HG02884 (cell line): ENCODE measurements around the gene PDHX.
A peak's percentile ranks its signal among the peaks of the same experiment; 100 is the strongest.
"Not testable (repeated sequence)": the region's sequence is repeated elsewhere in the genome, so short reads cannot be mapped to it uniquely, and the experiment has no call there.

Source experiments
- ATAC-seq: cut with Tn5 transposase; IDR thresholded peaks from one replicate; pipeline ENCODE4 v1.9.1; 2021; ENCODE audit warnings: mild to moderate bottlenecking, moderate library complexity; ENCODE audit not compliant: unreplicated experiment

Gene PDHX

DNA sequence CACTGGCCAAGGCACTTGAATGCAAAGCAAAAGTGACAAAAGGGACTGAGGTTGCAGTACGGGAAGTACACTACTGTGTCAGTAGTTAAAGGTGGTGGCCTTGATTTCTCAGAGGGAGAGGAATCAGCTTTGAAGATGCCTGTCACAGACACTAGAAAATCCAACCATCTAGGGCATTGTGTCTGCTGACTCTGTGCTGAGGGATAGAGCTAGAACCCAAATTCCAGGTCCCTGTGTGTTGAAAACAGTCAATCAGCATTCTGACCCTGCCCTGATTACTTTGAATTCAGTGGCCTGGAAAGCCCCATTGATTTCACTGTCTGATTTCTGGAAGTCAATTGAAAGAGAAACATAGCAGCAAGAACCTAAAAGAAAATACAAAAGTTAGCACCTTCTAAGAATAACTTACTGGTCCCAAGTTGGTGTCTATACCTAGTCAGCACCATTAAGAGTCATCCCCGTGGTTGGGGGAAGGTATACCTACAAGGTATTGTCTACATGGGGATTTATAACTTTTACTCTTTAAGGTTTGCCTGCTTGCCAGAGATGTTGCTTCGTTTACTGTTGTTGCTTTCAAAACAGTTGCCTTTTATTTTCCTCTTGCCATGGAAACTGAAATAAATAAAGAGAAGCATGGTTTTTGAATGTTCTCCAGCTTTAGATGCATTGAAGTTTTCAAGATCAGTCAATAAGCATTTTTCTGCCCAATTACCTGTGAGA is 97.3 kb downstream of the PDHX start:
- peak; percentile 45 for ATAC-seq

DNA sequence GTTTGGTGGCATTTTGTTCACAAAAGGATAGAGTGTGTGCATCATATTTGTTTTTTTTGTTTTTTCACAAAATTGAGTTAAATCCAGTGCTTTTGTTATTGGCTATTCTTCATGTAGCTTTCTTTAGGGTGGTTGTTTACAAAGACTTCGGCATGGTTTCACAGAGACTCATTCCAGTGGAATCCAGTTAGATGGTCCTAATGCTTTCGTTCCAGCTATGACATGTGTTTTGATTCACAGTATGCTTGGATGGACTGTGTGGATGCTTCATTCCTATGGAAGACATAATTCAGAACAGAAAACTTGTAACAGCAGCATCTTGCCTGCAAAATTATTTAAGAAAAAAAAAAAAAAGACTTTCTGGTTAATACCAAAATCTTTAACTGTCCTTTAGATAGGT is 97.9 kb downstream of the PDHX start:
- no peak for ATAC-seq

DNA sequence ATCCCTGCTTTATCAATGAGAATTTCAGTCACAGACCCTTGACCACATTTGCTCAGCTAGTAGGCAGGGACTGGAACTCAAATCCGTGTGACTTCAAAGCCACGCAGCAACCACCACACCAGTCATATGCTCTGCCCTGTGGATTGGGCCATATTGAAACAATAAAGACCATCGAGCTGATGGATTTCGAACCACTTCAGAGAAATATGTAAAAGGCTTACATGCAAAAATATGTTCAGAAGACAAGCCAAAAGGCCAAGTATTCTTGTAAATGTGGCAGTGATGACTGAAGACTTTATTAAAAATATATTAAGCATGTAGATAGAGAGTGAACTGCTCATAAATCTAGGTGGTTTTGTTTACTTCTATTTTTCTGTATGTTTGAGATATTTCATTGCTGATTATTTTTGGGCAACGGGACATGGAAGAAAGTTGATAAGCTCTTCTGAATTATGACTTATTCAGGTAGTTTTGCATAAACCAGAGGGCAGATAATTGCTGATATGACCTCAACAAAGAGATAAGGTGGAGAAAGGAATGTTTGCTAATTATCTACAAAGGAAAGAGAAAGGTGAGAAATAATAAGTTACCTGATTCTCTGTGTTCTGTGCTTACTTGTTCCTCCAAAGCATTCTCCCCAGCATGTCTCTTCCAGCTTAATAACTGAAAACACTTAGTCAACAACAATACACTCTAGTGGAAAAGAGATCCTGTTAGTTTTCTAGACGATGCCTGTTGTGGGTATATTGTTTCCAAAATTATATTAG is 99.4 kb downstream of the PDHX start:
- no peak for ATAC-seq

DNA sequence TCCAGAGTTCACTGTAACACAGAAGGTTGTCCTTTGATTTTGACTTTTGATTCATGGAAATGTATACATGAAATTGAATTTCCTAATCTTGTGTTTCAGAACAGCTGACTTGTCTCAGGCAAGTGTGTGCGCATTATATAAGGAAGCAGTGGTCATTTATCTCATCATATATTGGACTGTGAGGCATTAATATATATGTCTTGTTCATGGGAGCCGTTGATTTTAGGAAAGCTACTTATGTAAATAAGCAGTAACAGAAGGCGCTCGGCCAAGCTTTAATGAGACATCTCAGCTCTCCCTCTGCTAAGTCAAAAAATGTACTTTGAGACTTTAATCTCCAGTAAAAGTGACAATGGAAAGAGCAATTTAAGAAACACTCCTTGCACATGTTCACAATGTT is 100.5 kb downstream of the PDHX start:
- ATAC-seq, result no peak

DNA sequence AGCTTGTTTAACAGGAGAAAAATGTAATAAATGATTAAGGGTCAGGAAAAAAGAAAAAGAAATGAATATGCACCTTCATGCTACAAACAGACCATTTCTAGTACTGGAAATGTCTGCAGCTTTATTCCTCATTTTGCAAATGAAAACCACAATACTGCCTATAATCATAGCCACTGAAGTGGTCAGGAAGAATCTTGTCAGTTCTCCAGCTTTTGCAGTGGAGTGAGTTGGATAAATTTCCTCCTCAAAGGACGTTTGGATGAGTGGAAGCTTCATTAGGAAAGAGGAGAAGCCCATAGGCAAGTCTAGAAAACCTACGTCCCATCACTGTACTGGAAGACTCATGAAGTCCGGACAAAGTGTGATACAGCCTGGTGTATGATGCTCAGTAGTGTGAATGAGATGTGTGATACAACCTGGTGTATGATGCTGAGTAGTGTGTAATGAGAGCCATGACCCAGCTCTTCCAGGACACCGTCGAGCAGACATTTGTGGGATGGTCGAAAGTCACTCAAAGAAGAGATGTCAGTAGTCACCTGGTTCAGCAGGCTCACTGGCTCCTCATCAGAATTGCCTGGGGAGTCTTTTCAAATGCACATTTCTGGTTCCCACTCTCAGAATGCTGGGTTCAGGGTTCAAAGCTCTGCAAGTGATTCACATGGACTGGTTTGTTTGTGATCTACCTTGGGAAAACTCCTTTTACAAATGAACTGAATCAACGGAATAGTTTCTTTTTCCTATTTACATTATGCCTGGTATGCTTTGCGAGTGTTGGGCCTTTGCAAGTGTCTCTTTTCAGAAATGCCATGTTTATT is 101.3 kb downstream of the PDHX start:
- ATAC-seq, result no peak

DNA sequence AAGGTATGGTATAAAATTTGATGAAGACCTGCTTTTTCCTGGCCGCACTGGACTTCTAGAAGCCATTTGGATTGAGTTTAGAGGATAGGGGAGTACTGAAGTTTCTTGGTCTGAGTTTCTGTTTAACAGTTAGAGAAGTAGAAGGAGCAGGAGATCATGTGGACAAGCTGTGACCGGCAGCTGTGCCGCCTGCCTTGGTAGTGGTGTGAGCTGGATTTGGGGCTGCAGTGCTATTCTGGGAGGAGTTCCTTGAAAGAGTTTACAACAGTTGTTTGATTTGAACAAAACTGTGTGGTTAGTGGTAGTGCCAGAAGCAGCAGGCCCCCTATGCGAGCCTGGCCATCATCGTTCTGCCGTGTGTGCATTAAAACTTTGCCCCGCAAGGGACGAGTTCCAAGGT is 105.2 kb downstream of the PDHX start:
- ATAC-seq, result no peak

DNA sequence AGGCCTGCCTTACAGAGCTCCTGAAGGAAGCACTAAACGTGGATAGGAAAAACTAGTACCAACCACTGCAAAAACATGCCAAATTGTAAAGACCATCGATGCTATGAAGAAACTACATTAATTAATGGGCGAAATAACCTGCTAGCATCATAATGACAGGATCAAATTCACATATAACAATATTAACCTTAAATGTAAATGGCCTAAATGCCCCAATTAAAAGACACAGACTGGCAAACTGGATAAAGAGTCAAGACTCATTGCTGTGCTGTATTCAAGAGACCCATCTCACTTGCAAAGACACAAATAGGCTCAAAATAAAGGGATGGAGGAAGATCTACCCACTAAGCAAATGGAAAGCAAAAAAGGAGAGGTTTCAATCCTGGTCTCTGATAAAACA is 107.5 kb downstream of the PDHX start:
- not testable (repeated sequence) for ATAC-seq

DNA sequence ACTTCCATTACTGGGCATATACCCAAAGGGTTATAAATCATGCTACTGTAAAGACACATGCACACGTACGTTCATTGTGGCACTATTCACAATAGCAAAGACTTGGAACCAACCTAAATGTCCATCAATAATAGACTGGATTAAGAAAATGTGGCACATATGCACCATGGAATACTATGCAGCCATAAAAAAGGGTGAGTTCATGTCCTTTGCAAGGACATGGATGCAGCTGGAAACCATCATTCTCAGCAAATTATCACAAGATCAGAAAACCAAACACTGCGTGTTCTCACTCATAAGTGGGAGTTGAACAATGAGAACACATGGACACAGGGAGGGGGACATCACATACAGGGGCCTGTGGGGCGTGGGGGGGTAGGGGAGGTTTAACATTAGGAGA is 111.6 kb downstream of the PDHX start:
- ATAC-seq, result not testable (repeated sequence)

DNA sequence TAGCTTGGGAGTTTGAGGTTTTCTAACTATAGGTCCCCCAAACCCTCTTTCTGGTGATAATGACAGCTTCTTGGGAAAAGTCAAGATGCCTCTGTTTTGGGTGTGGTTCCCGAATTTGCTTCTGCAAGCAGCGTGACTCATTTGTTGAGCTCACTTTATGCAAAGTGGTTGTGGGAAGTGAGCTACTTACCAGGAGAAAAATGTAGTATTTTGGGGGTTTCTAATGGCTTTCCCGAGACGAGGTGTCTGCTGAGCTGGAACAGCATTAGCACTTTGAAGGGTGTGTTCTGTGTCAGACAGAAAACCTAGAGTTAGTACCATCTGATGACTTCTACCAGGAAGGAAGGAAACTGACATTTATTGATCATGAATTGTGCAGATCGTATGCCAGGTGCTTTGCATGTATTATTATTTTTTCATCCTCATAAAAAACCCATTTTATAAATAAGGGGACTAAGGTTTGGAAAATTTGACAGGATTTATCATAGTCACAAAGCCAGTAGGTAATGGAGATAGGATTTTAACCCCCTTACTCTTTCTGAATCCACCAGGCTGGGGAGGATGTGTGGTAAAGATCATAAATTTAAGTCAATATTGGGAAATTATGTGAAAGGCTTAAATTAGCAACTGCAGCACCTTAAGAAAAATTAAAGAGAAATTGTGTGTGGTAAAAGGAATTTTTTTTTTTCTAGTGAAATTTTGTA is 113.7 kb downstream of the PDHX start:
- ATAC-seq, result peak; percentile 79

DNA sequence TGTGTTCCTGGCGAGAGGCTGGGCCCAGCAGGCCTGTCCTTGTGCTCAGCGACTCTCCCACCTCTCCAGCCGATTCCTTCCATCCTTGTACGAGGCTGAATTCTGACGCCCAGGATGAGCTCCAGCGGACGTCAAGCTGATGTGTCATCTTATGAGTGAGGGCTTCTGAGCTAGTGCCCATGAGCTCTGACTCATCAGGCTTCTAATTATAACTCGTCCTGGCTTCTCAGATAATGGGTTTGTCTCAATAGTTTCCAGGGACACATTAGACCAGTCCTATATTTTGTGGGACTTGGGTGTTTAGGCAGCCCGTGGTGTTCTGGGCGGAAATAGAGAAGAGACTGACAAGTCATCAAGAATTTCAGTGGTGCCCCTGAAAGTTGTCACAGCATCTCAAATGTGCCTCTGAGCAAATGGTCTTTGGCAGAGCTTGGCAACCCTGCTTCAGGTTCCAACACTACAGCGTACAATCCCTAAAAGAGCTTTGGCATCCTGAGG is 114.3 kb downstream of the PDHX start:
- ATAC-seq, result no peak

DNA sequence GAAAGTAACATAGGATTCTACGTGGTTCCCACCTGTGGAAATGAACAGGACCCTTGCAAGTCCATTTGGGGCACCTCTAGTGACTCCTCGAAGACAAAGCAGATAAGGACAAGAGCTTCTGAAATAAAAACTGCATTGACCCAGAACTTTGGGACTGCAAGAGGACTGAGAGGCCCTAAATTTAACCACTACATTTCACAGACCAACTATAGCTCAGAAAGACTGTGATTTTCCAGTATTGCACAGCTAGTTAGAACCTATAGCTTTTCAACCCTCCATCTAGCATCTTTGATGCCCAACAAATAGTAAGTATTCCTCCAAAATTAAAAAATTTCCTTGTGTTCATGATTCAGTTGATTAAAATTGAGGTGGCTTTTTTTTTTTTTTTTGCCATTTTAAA is 114.9 kb downstream of the PDHX start:
- no peak for ATAC-seq

DNA sequence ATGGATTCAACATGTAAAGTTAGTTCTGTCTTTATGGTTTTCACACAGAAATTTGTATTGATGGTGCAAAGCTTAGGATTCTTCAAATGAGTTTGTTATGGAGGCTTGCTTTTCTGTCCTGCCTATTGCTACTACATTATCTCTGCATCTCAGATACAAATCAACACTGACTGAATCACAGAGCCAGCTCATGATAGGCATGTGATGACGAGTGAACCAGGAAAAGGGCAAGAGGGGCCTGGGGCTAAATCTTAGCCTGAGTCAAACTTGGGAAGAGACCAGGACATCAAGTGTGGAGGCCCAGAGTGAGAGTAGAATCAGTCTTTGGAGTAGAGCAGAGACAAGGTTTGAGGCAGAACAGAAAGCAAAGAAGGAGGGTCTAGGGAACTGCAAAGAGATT is 115.4 kb downstream of the PDHX start:
- no peak for ATAC-seq

DNA sequence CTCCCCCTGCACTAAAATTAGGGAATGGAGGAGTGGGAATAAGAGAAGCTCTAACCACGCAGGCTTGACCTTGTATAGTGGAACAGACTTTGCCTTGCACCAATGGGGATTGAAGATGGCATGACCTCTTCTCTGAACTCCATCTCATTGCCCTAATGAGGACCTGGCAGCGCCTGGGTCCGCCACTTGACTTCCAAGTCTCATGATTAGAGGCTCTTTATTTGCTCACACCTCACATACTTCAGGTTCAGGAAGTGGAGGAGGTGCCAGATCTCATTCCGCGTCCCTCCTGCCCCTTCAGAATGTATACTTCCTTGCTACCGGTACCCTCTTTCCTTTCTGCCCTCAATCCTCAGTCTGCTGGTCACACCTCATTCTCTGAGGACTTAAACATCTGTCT is 116.6 kb downstream of the PDHX start:
- no peak for ATAC-seq

DNA sequence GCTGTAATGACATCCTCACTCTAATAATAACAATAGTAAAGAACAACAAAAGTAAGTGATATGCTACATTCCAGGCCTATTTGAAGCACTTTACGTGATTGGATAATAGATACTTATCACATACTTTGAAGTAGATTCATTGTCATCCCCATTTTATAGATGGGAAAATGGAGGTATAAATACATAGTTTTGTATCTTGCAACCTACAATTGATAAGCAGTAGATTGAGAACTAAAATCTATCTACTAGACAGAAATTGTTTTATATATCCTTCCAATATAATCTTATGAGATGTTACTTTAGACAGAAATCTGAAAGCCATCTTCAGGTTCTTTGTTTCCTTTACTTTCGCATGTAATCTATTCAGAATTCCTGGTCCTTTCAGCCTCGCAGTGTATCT is 118.0 kb downstream of the PDHX start:
- no peak for ATAC-seq

DNA sequence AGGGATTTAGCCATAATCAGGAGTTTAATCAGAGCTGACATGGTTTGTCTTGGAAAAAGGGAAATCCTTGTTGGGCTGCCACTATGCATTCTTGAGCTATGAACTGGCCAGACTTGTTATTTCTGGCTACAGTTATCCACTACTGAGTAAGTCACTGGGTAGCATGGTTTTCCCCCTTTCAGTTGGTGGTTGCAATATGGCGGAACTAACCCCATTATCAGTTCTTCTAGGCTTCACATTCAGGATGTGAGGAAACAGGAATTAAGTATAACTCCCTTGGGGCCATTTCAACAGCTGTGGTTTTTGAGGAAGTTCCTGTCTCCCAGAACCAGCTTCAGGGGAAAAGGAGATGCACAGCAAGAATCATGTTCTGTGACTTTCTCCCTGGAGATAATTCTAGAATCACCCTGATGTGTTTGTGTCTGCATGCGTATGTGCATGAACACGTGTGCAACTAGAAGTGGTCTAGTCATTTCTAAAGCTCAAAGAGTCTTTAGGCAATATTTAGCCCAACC is 119.5 kb downstream of the PDHX start:
- peak; percentile 30 for ATAC-seq

DNA sequence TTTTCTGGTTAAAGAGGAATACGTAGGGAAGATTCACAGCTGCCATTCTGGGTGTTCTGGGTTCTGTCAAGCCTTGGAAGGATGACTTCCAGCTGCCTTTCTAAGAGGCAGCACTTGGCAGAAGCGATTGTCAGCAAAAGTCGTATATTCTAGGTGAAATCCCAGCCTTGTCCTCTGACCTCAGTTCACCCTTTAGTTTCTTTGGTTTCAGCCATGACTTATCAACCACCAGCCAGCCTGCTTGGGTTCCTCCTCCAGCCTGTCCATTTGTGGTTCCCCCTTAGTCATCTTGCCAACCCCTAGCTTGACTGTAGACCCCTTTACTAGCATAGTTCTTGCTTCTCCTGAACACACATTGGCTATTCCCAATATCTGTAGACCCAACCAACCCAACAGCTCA is 120.2 kb downstream of the PDHX start:
- ATAC-seq, result no peak

DNA sequence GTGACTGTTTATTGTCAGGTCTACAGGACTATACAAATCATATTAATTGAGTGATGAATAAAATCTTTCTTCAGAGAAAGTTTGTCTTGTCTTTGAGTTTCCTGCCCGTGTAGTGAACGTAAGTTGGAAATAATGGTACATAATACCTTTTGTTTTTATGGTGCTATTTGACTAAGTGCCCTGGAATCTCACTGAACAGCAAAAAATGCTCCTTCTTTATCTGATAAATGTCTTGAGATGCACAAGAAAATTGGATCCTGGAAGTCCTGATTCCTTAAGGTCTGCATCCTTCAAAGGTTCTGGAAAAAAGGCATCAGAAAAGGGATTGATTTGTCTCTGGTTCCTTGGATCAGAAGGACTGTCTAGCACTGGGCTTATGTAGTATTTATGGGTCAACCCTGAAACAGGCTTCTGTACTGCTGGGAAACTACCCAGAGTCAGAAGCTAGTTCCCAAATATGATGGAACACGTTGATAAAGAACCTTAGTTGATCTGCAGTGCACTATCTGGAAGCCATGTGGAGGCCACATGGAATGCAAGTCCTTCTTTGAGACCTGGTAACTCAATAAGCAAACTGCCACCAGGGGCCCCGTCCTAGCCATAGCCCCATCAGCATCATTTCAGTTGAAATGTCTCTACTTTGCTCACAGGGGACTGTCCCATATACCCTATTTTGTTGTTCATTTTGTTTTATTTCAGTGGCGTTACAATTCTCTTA is 122.0 kb downstream of the PDHX start:
- no peak for ATAC-seq

DNA sequence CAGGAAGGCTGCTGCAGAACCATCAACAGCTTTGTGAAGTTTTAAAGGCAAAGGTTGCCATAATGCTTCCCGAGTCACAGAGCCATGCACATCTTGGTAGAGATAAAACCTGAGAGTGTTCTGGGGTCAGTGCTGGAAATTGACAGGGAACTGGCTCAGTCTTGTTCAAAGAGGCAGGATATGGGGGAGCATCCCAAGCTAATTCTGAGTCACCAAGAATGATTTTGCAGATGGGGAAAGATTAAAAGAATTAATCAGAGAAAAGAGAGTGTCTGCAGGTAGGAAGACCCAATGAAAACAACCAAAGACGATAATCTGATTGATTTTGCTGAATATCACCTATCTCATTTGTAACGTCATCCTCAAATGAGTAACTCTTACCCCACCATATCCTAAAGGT is 122.7 kb downstream of the PDHX start:
- ATAC-seq, result no peak

DNA sequence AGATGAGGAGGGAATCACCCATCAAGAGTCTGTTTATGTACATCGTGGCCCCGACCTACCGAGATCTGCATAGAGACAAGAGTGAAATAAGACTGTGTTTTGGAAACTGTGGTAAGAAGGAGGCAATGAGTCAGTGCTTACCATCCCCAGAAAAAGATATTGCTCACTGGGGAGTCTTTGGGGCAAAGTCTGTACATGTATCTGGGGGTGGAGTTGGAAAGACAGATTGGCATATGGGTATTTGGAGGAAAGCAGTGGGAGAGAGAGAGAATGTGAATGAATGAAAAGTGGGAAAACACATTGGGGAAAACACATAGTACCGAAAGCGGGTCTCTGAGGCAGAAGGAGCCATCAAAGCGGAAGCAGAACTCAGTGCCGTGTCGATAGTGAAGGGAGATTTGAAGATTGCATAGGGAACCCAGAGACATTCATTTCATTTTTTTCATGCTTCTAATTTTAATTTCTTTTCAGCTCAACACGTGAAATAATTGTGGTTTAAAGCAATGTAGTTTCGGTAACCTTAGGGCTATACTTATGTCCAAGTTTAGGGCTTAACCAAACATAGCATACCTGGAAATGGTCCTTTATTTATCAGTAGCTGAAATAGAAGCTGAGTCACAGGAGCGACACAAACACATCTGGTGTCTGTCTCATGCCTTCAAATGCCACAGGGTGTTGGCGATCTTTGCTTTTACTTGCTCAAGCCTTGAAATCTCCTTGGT is 124.0 kb downstream of the PDHX start:
- peak; percentile 69 for ATAC-seq
